ENCODE results near the gene ITM2C. TPM values are rescaled to one million over a fixed set of nuclear protein-coding genes. Genes with fewer than 3 reads are reported as not detected.

ITM2C gene
- total and polyA plus RNA-seq, 2 of the 8 experiments (the other 6 are each of a cell fraction or from before 2014, with no cell fraction given), result 362 to 742 TPM

DNA sequence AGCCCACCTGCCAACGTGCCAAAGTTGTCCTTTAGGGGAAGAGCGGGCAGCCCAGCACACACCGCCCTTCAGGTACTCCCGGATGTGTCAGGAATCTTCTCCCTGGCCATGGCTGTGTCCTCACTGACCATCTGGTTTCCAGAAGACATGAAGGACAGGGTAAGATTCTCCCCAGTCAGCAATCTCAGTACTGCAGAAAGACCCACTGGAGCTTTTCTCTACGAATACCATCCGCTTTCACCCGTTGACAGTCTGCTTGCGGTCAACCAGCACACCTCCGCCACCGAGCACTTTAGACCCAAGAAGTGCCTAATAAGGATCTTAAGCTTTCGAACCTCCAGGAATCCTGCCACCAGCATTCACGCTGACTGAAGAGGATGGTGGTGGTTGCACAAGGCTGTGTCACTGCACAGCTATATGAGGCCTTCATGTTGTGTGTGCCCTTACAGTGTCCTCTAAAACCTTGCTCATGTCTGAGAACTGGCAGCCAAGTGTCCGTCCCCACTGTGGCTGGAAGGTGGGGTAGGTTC, 42.7 kb upstream of the ITM2C start (continued):
- TF ChIP-seq, protein P1, sequence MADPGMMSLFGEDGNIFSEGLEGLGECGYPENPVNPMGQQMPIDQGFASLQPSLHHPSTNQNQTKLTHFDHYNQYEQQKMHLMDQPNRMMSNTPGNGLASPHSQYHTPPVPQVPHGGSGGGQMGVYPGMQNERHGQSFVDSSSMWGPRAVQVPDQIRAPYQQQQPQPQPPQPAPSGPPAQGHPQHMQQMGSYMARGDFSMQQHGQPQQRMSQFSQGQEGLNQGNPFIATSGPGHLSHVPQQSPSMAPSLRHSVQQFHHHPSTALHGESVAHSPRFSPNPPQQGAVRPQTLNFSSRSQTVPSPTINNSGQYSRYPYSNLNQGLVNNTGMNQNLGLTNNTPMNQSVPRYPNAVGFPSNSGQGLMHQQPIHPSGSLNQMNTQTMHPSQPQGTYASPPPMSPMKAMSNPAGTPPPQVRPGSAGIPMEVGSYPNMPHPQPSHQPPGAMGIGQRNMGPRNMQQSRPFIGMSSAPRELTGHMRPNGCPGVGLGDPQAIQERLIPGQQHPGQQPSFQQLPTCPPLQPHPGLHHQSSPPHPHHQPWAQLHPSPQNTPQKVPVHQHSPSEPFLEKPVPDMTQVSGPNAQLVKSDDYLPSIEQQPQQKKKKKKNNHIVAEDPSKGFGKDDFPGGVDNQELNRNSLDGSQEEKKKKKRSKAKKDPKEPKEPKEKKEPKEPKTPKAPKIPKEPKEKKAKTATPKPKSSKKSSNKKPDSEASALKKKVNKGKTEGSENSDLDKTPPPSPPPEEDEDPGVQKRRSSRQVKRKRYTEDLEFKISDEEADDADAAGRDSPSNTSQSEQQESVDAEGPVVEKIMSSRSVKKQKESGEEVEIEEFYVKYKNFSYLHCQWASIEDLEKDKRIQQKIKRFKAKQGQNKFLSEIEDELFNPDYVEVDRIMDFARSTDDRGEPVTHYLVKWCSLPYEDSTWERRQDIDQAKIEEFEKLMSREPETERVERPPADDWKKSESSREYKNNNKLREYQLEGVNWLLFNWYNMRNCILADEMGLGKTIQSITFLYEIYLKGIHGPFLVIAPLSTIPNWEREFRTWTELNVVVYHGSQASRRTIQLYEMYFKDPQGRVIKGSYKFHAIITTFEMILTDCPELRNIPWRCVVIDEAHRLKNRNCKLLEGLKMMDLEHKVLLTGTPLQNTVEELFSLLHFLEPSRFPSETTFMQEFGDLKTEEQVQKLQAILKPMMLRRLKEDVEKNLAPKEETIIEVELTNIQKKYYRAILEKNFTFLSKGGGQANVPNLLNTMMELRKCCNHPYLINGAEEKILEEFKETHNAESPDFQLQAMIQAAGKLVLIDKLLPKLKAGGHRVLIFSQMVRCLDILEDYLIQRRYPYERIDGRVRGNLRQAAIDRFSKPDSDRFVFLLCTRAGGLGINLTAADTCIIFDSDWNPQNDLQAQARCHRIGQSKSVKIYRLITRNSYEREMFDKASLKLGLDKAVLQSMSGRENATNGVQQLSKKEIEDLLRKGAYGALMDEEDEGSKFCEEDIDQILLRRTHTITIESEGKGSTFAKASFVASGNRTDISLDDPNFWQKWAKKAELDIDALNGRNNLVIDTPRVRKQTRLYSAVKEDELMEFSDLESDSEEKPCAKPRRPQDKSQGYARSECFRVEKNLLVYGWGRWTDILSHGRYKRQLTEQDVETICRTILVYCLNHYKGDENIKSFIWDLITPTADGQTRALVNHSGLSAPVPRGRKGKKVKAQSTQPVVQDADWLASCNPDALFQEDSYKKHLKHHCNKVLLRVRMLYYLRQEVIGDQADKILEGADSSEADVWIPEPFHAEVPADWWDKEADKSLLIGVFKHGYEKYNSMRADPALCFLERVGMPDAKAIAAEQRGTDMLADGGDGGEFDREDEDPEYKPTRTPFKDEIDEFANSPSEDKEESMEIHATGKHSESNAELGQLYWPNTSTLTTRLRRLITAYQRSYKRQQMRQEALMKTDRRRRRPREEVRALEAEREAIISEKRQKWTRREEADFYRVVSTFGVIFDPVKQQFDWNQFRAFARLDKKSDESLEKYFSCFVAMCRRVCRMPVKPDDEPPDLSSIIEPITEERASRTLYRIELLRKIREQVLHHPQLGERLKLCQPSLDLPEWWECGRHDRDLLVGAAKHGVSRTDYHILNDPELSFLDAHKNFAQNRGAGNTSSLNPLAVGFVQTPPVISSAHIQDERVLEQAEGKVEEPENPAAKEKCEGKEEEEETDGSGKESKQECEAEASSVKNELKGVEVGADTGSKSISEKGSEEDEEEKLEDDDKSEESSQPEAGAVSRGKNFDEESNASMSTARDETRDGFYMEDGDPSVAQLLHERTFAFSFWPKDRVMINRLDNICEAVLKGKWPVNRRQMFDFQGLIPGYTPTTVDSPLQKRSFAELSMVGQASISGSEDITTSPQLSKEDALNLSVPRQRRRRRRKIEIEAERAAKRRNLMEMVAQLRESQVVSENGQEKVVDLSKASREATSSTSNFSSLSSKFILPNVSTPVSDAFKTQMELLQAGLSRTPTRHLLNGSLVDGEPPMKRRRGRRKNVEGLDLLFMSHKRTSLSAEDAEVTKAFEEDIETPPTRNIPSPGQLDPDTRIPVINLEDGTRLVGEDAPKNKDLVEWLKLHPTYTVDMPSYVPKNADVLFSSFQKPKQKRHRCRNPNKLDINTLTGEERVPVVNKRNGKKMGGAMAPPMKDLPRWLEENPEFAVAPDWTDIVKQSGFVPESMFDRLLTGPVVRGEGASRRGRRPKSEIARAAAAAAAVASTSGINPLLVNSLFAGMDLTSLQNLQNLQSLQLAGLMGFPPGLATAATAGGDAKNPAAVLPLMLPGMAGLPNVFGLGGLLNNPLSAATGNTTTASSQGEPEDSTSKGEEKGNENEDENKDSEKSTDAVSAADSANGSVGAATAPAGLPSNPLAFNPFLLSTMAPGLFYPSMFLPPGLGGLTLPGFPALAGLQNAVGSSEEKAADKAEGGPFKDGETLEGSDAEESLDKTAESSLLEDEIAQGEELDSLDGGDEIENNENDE (IDR thresholded peaks at IDR 0.05; ENCODE audit: insufficient replicate concordance, low read length), result no peak
- peak; percentile 46 for TF ChIP-seq POLR2AphosphoS5 (IDR thresholded peaks at IDR 0.05; ENCODE audit: low read depth, low read length)
